HL-60/S4 treated with retinoic acid at 250 ng/mL for 4 days and 3 days (cell line): ENCODE data around the gene JMJD6.
"Not testable (repeated sequence)": the region's sequence is repeated elsewhere in the genome, so short reads cannot be mapped to it uniquely, and the experiment has no call there.

ENCODE experiments used
- in situ Hi-C: fragments of 300-500 bp; cut with MboI; formaldehyde crosslinking; loops from 2 replicates; pipeline ENCODE4 v1.7.0; 2022; ENCODE audit warnings: low sequenced_read_pairs

Gene JMJD6

GRCh38 chr17:76718516-76718915 is 7.9 kb downstream of the JMJD6 start:
- in situ Hi-C loops, result no loop called here

- in situ Hi-C loops, result no loop called here
Observed at GRCh38 chr17:76716839-76717215, 9.6 kb downstream of the JMJD6 start.

- in situ Hi-C loops, result no loop called here
Observed at GRCh38 chr17:76716146-76716838, 10.1 kb downstream of the JMJD6 start.

- in situ Hi-C loops, result no loop called here
Observed at GRCh38 chr17:76715496-76715830, 10.9 kb downstream of the JMJD6 start.

GRCh38 chr17:76714822-76715495 is 11.4 kb downstream of the JMJD6 start:
- in situ Hi-C loops, result no loop called here

- in situ Hi-C loops, result no loop called here
Observed at GRCh38 chr17:76714336-76714735, 12.1 kb downstream of the JMJD6 start.

- in situ Hi-C loops, result no loop called here
Observed at GRCh38 chr17:76713765-76714164, 12.6 kb downstream of the JMJD6 start.

- in situ Hi-C loops, result not testable (repeated sequence)
Observed at GRCh38 chr17:76712321-76712720, 14.1 kb downstream of the JMJD6 start.

- in situ Hi-C loops, result no loop called here
Observed at GRCh38 chr17:76710863-76711611, 15.4 kb downstream of the JMJD6 start, which contains the start of gene MXRA7. TSS of gene MXRA7 (minus strand) at chr17:76710965. CDS start at chr17:76710946, 19 bp downstream.

GRCh38 chr17:76709951-76710862 is 16.2 kb downstream of the JMJD6 start:
- in situ Hi-C loops, result not testable (repeated sequence)

GRCh38 chr17:76709077-76709950 is 17.1 kb downstream of the JMJD6 start:
- in situ Hi-C loops, result no loop called here

- in situ Hi-C loops, result no loop called here
Observed at GRCh38 chr17:76707985-76708807, 18.2 kb downstream of the JMJD6 start.

- in situ Hi-C loops, result no loop called here
Observed at GRCh38 chr17:76706817-76707216, 19.6 kb downstream of the JMJD6 start.

- in situ Hi-C loops, result no loop called here
Observed at GRCh38 chr17:76704805-76705204, 21.6 kb downstream of the JMJD6 start.

GRCh38 chr17:76702941-76703637 is 23.3 kb downstream of the JMJD6 start:
- in situ Hi-C loops, result no loop called here

GRCh38 chr17:76702076-76702475 is 24.3 kb downstream of the JMJD6 start:
- in situ Hi-C loops, result no loop called here

GRCh38 chr17:76701471-76701967 is 24.9 kb downstream of the JMJD6 start:
- in situ Hi-C loops, result no loop called here
